ENCODE data around the gene C11orf68.

Gene C11orf68

GRCh38 chr11:65918211-65919140 is at the start of gene C11orf68:
Gene C11orf68, minus strand, starts transcription at chr11:65919062. Its CDS starts 31 bp downstream, at chr11:65919031.
- no peak for TF ChIP-seq CTCF (conservative IDR thresholded peaks at IDR 0.05; ENCODE audit: low read length)
- DNase-seq (ENCODE audit: low read depth): no peak

GRCh38 chr11:65967329-65967934 is 48.6 kb upstream of the C11orf68 start:
- TF ChIP-seq CTCF (conservative IDR thresholded peaks at IDR 0.05; ENCODE audit: low read length): no peak
- no peak for DNase-seq (ENCODE audit: low read depth)
- no peak overlapping the region for H3K4me3 ChIP-seq (ENCODE audit: low read length)

More at GRCh38 chr11:65918211-65919140, at the start of gene C11orf68:
- peak within 1 kb of the TSS; percentile 93 for H3K4me3 ChIP-seq (ENCODE audit: low read length)

GRCh38 chr11:65965986-65966762 is 47.3 kb upstream of the C11orf68 start:
- H3K4me3 ChIP-seq (ENCODE audit: low read length): no peak overlapping the region
- no peak for DNase-seq (ENCODE audit: low read depth)
- no peak for TF ChIP-seq CTCF (conservative IDR thresholded peaks at IDR 0.05; ENCODE audit: low read length)

GRCh38 chr11:65964906-65965305 is 46.0 kb upstream of the C11orf68 start:
- no peak for TF ChIP-seq CTCF (conservative IDR thresholded peaks at IDR 0.05; ENCODE audit: low read length)
- H3K4me3 ChIP-seq (ENCODE audit: low read length): no peak overlapping the region
- DNase-seq (ENCODE audit: low read depth): no peak

GRCh38 chr11:65962141-65962564 is 43.3 kb upstream of the C11orf68 start:
- no peak for TF ChIP-seq CTCF (conservative IDR thresholded peaks at IDR 0.05; ENCODE audit: low read length)
- peak overlapping the region; percentile 92 for H3K4me3 ChIP-seq (ENCODE audit: low read length)
- DNase-seq (ENCODE audit: low read depth): no peak

GRCh38 chr11:65961267-65962140 is 42.6 kb upstream of the C11orf68 start, which contains the start of gene SART1:
Gene SART1, plus strand, starts transcription at chr11:65961734. Its CDS starts 47 bp downstream, at chr11:65961781.
- TF ChIP-seq CTCF (conservative IDR thresholded peaks at IDR 0.05; ENCODE audit: low read length): no peak
- DNase-seq (ENCODE audit: low read depth): peak; percentile 96
- H3K4me3 ChIP-seq (ENCODE audit: low read length): peak within 1 kb of the TSS; percentile 92

Data from AG10803 (cell line).